ENCODE data around the gene CAMK1G.

The CAMK1G gene

DNA sequence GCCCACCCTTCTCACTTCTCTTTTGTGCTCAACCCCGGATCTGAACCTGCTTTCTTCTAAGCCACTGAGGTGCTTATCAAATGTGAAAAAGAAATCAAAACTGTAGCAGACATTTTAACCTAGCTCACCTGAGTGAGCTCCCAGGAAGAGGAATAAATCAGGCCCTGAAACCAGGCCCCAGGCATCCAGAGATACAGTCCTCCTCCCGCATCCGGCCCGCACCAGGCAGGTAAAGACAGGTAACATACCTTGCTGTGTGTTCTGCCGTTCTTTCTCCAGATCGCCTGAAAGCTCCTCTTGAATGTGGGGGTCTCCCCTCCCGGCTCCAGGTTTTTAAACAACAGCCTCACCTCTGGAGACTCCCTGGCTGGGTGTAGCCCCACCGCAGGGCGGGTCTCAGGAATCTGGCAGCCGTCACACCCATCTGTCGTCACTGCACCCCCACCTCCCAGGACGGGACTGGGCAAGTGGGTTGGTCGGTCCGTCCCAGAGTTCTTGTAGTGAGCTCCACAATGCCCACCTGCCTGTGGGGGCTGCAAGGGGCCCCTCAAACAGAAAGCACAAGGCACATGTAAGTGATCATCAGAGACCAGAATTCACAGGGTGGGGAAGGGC lies 68.7 kb downstream of the CAMK1G start, which contains the start of gene LAMB3:
Gene LAMB3 (minus strand): TSS at position 305 of the 615 bp plus-strand sequence. CDS start 1,481 bp downstream, outside the sequence.
- no peak within 1 kb of the TSS for H3K4me3 ChIP-seq (ENCODE audit: low read depth, low read length)
- no peak for DNase-seq (ENCODE audit: low read depth)

DNA sequence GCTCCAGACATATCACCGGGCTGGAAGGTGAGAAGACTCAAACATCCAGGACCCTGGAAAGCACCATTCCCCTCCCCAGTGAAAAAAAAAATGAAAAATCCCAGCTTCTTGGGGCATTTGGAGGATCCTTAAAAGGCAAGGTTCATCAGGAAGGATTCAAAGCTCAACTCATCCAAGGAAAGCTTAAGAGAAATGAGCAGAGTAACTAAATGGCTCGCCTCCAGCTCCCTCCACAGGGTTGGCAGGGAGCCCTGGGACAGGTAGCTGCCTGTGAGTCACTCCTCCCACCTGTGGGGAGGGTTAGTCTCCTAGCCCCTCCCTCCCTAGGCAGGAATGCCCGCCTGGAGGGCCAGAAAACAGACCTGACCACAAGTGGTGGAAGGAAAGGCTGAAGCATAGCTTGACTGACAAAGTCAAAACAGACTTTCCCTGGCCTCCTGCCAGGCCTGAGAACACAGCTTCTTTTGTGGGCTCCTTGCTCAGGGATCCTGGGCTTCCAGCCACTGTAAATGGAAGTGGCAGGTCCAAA lies 69.4 kb downstream of the CAMK1G start:
- DNase-seq (ENCODE audit: low read depth) = no peak
- H3K4me3 ChIP-seq (ENCODE audit: low read depth, low read length) = no peak overlapping the region

DNA sequence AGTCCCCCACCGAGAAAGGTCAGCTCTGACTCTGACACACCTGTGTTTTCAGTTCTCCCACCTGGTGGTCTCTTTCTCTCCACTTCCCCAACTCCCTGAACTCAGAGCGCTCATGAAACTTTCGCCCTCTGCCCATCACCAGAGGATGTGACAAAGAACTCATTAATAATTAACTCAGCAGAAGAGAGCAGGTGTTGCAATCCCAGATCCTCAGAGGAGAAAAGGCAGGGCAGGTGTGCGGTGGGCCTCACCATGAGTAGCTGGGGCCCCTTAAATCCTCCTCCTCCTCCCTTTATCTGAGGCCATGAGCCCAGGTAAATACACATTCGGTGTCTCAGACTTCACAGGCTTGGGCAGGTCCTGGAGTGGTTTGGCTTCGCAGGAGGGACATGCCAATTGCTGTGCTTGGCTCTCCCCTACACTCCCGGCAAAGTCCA lies 70.4 kb downstream of the CAMK1G start:
- no peak for DNase-seq (ENCODE audit: low read depth)
- no peak overlapping the region for H3K4me3 ChIP-seq (ENCODE audit: low read depth, low read length)

DNA sequence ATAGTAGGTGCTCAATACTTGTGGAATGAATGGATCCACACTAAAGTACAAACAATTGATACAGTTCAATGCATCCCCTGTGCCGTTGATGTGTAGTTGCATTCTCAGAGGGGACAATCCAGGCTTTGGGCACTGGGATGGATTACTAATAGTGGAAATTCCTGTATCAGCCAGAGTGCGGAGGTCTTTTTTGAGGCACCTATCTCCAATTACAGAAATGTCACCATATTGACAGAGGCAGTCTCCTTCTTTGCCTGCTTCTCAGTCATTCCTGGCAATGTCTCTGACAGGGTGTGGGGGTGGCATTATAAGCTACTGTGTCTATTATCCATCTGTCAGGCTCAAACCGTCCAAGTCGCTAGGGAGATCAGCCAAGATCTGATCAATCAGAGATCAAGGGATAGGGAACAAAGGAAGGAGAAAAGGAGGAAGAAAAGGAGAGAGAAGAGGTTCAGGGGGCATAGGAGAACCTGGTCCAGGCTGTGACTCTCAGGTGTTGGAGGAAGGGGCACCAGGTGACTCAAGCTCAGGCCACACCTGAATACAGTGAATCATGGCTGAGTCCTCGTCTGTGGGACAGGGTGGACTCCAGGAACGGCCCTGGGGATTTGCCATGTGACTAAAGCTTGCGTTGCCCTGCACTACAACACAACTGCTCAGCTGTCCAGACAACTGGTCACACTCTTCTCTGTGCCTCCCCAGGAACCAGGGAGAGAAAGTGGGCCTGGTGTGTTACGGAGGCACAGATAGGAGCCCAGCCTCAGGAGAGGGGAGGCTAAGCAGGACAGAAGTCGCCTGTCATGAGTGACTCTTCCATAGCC lies 72.1 kb downstream of the CAMK1G start:
- no peak overlapping the region for H3K4me3 ChIP-seq (ENCODE audit: low read depth, low read length)
- no peak for DNase-seq (ENCODE audit: low read depth)

DNA sequence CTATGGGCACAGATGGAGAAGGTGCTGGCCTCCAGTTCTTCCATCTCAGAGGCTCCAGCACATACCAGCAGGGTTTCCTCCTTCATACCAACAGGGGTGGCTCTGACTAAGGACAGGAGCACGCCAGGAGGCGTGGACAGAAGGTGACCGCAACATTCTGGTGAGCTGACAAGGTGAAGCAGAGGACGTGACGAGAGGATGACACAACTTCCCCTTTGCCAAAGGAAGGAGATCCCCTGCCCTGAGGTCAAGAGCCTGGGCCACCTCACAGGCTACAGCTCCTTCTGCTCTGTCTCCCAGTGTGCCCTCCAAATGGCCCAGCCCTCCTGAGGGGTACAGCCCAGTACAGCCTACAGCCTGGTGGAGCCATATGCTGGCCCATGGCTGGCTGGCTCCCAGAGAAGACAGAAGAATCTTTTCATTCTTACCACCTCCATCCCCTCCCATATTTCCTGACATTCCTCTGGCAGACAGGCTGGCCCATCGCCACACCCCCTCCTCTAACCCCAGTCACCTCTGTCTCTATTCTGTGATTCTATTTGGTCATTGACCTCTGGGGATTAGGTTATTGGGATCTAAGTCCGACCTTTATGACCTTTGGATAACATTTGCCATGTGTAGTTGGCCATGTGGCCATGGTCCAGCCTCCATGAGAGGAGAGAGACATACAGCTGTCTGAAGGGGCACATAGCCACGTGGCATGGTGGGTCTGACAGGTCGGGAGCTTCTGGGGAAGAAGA lies 73.8 kb downstream of the CAMK1G start:
- no peak for DNase-seq (ENCODE audit: low read depth)
- no peak overlapping the region for H3K4me3 ChIP-seq (ENCODE audit: low read depth, low read length)

DNA sequence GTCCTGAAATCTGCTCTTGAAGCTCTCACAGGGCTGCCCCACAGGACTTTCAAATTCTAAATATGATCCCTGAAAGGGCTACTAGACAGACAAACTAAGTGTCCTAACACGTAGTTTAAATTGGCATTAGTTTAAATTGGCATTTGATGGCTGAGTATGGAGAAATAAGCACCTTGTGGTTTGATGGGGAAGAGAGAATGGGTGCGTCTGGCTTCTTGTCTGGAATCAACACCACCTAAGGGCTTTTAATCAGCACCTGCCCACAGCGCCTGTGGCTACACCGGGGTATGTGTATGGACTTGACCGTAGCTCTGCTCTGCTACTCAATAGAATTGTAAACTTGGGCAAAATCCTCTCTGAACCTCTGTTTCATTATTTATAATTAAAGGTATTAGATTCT lies 74.4 kb downstream of the CAMK1G start:
- H3K4me3 ChIP-seq (ENCODE audit: low read depth, low read length) = no peak overlapping the region
- no peak for DNase-seq (ENCODE audit: low read depth)

DNA sequence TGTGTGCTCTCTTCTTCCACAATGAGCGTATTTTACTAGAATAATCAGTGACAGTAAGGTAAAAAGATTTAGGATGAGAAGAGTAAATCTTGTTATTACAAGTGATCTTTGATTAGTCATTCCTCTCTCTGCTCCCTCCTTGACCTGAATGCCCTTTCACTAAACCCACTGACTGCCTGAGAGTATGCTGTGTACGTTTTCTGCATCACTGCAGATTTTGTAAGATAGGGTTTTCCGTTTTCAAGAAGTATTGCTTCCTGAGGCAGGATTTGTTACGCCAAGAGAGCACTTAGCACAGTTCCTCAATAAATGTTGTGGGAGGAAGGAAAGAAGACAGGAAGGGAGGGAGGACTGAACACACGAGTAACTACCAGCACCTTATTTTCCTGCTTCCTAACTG lies 76.4 kb downstream of the CAMK1G start:
- no peak overlapping the region for H3K4me3 ChIP-seq (ENCODE audit: low read depth, low read length)
- no peak for DNase-seq (ENCODE audit: low read depth)

DNA sequence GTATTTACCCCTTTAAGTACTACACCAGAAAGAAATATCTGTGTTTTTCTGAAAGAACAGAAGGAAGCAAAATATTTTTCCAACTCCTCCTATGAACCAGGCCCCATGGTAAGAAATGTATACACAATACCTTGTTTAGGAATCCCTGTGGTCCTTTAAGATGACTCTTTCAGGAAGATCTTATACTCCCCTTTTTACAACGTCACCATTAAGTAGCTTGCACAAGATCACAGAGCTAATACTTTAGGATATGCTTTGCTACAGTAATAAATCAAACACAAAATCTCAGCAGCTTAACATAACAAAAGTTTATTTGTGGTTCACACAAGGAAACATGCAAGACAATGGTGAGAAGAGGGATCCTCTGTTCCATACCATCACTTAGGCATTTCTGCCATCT lies 77.6 kb downstream of the CAMK1G start:
- no peak overlapping the region for H3K4me3 ChIP-seq (ENCODE audit: low read depth, low read length)
- DNase-seq (ENCODE audit: low read depth) = no peak

DNA sequence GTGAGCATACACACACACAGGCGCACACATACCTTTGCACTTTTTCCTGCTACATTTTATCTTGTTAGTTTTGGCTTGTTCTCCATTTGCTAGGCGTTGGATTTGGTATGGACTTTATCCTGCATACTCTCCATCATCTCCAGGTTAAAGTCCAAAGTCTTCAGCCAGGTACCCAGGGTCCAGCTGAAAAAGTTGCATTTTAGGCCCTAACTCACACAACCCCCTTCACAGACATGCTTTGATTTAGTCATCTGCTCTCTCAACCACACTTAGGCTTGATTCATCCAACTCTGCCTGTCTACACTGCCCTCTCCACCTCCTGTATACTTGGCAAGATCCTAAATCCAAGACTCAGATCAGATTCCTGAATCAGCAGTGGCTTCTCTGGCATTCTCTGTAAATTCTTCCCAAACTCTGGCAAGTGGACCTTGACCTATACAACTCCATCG lies 79.4 kb downstream of the CAMK1G start:
- H3K4me3 ChIP-seq (ENCODE audit: low read depth, low read length) = no peak overlapping the region
- no peak for DNase-seq (ENCODE audit: low read depth)
